ENCODE data around the gene RPTOR.

- TF ChIP-seq POLR2AphosphoS5 (IDR thresholded peaks at IDR 0.05) (no peak), MXI1 (conservative IDR thresholded peaks at IDR 0.05; ENCODE audit: poor library complexity, severe bottlenecking) (no peak), CTCF (IDR thresholded peaks at IDR 0.05; ENCODE audit: poor library complexity, severe bottlenecking) (no peak), TAF1 (IDR thresholded peaks at IDR 0.05; ENCODE audit: low read depth) (no peak), SMC3 (conservative IDR thresholded peaks at IDR 0.05; ENCODE audit: poor library complexity) (no peak)
Measured at GRCh38 chr17:80712089-80712488, 167.5 kb downstream of the RPTOR start.
